Stimulated activated naive CD8-positive, alpha-beta T cell treated with anti-CD3 and anti-CD28 coated beads, Interleukin-15, Interleukin-2, amounts not matched to agents 100 ng/mL and 50 ng/mL, for 24 hours (primary cell): ENCODE data around the gene GKAP1.
"Not testable (repeated sequence)": the region's sequence is repeated elsewhere in the genome, so short reads cannot be mapped to it uniquely, and the experiment has no call there.

ENCODE experiments used
- H3K27ac Mint-ChIP-seq: one replicate; pipeline ENCODE4 v1.8.0; 2021; ENCODE audit warnings: mild to moderate bottlenecking, mixed read lengths
- H3K27me3 Mint-ChIP-seq: one replicate; pipeline ENCODE4 v1.8.0; 2021; ENCODE audit warnings: mixed read lengths
- H3K36me3 Mint-ChIP-seq: one replicate; pipeline ENCODE4 v1.8.0; 2021; ENCODE audit warnings: low read depth, mixed read lengths
- H3K4me1 Mint-ChIP-seq: one replicate; pipeline ENCODE4 v1.8.0; 2021; ENCODE audit warnings: low read depth, mixed read lengths
- H3K4me3 Mint-ChIP-seq: one replicate; pipeline ENCODE4 v1.8.0; 2021; ENCODE audit warnings: mild to moderate bottlenecking, mixed read lengths
- H3K9me3 Mint-ChIP-seq: one replicate; pipeline ENCODE4 v1.8.0; 2021; ENCODE audit warnings: mixed read lengths

The GKAP1 gene

GRCh38 chr9:83772860-83773259 is 44.7 kb downstream of the GKAP1 start:
- Mint-ChIP-seq H3K27me3 (no peaks in the 10 kb centered on the region), H3K4me1 (no peaks in the 10 kb centered on the region), H3K36me3 (peaks cover 10% of the 10 kb centered on the region), H3K9me3 (no peaks in the 10 kb centered on the region), H3K27ac (no peak overlapping the region), H3K4me3 (no peak overlapping the region)

DNA sequence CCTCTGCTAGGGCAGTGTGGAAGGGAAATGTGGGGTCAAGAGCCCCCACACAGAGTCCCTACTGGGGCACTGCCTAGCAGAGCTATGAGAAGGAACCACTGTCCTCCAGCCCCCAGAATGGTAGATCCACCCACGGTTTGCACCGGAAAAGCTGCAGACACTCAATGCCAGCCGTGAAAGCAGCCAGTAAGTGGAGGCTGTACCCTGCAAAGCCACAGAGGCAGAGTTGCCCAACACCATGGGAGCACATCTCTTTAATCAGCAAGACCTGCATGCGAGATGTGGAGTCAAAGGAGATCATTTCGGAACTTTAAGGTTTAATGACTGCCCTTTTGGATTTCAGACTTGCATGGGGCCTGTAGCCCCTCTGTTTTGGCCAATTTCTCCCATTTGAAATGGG is 52.2 kb downstream of the GKAP1 start:
- H3K4me1 Mint-ChIP-seq, result no peaks in the 10 kb centered on the region
- H3K27me3 Mint-ChIP-seq, result no peaks in the 10 kb centered on the region
- peaks cover 29% of the 10 kb centered on the region for H3K36me3 Mint-ChIP-seq
- no peak overlapping the region for H3K27ac Mint-ChIP-seq
- no peaks in the 10 kb centered on the region for H3K9me3 Mint-ChIP-seq
- no peak overlapping the region for H3K4me3 Mint-ChIP-seq

GRCh38 chr9:83754383-83754977 is 63.1 kb downstream of the GKAP1 start:
- Mint-ChIP-seq H3K4me1 (peaks cover 3% of the 10 kb centered on the region), H3K4me3 (no peak overlapping the region), H3K27ac (no peak overlapping the region), H3K9me3 (no peaks in the 10 kb centered on the region), H3K27me3 (no peaks in the 10 kb centered on the region), H3K36me3 (peaks cover 9% of the 10 kb centered on the region)

DNA sequence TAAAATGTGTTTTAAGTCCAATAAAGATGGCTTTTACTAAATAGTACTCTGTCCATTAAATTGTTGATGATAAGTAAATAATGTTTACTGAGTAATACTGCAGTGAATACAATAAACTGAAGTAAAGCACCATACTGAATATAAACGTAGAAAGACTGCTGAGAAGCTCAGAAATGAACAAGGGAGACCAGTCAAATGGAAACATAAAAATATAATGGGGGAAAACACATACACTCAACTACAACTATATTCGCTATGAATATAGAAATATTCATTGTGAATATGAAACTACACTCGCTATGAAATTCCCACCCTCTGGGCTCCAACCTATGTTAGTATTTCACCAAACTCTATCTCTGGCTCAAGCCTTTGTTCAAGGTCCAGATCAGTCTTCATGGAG is 67.9 kb downstream of the GKAP1 start:
- Mint-ChIP-seq H3K27me3 (no peaks in the 10 kb centered on the region), H3K36me3 (peaks cover 5% of the 10 kb centered on the region), H3K9me3 (no peaks in the 10 kb centered on the region), H3K4me1 (peaks cover 10% of the 10 kb centered on the region), H3K27ac (no peak overlapping the region), H3K4me3 (no peak overlapping the region)

DNA sequence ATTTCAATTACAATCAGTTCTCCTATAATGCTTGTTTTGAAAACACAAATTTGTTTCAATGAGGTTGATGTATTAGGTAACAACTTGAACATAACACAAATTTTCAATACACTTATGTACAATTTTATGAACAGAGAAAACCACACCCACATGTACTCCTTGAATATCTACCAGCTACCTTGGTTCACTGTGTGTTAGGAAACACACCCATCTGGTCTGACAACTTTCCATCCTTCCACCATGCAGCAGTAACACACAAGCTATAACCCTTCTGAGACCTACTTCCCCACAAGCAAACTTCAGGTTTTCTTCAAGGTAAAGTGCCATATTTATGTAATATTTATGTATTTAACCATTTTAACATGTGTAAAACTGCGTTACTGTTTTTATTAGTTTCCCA is 73.4 kb downstream of the GKAP1 start:
- Mint-ChIP-seq H3K36me3 (peaks cover 6% of the 10 kb centered on the region), H3K4me3 (no peak overlapping the region), H3K27ac (no peak overlapping the region), H3K4me1 (peaks cover 7% of the 10 kb centered on the region), H3K9me3 (no peaks in the 10 kb centered on the region), H3K27me3 (no peaks in the 10 kb centered on the region)

DNA sequence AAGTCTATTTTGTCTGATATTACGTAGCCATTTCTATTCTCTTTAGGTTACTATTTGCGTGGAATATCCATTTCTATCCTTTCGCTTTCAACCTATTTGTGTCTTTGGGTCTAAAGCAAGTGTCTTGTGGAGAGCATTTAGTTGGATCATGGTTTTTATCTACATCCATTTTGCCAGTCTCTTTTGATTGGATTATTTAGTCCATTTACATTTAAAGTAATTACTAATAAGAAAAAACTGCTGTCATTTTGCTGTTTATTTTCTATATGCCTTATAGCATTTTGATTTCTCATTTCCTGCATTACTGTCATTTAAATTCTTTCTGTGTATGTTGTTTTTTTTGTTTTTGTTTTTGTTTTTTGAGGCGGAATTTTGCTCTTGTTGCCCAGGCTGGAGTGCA is 83.8 kb downstream of the GKAP1 start:
- no peak overlapping the region for H3K27ac Mint-ChIP-seq
- peaks cover 9% of the 10 kb centered on the region for H3K4me1 Mint-ChIP-seq
- H3K27me3 Mint-ChIP-seq, result no peaks in the 10 kb centered on the region
- H3K36me3 Mint-ChIP-seq, result peaks cover 19% of the 10 kb centered on the region
- no peaks in the 10 kb centered on the region for H3K9me3 Mint-ChIP-seq
- H3K4me3 Mint-ChIP-seq, result no peak overlapping the region

DNA sequence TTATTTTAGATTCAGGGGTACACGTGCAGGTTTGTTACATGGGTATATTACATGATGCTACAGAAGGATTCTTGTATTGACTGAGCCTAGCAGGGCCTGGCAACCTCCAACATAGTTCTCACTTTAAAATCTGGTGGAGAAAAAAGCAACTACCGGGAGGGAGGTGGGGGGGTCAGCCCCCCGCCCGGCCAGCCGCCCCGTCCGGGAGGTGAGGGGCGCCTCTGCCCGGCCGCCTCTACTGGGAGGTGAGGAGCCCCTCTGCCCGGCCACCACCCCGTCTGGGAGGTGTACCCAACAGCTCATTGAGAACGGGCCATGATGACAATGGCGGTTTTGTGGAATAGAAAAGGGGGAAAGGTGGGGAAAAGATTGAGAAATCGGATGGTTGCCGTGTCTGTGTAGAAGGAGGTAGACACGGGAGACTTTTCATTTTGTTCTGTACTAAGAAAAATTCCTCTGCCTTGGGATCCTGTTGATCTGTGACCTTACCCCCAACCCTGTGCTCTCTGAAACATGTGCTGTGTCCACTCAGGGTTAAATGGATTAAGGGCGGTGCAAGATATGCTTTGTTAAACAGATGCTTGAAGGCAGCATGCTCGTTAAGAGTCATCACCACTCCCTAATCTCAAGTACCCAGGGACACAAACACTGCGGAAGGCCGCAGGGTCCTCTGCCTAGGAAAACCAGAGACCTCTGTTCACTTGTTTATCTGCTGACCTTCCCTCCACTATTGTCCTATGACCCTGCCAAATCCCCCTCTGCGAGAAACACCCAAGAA is 88.8 kb downstream of the GKAP1 start:
- not testable (repeated sequence) for H3K4me1 Mint-ChIP-seq, H3K27ac Mint-ChIP-seq, H3K4me3 Mint-ChIP-seq, H3K9me3 Mint-ChIP-seq, H3K27me3 Mint-ChIP-seq, H3K36me3 Mint-ChIP-seq

DNA sequence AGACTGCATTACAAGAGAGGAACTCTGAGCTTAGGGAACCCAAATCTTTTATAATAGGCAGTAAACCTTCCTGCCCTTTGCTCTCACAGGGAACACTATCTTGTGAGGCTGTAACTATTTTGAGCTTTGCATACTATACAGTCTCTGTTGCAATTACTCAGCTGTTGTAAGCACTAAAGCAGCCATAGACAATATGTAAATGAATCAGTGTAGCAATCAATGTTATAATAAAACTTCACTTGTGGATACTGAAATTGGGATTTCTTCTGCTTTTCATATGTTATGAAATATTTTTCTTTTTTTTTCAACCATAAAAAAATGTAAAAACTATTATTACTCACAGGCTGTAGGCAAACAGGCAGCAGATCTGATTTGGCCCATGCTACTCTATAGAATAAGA is 93.1 kb downstream of the GKAP1 start:
- H3K9me3 Mint-ChIP-seq, result no peaks in the 10 kb centered on the region
- no peaks in the 10 kb centered on the region for H3K36me3 Mint-ChIP-seq
- no peaks in the 10 kb centered on the region for H3K27me3 Mint-ChIP-seq
- H3K4me1 Mint-ChIP-seq, result no peaks in the 10 kb centered on the region
- no peak overlapping the region for H3K4me3 Mint-ChIP-seq
- H3K27ac Mint-ChIP-seq, result no peak overlapping the region

DNA sequence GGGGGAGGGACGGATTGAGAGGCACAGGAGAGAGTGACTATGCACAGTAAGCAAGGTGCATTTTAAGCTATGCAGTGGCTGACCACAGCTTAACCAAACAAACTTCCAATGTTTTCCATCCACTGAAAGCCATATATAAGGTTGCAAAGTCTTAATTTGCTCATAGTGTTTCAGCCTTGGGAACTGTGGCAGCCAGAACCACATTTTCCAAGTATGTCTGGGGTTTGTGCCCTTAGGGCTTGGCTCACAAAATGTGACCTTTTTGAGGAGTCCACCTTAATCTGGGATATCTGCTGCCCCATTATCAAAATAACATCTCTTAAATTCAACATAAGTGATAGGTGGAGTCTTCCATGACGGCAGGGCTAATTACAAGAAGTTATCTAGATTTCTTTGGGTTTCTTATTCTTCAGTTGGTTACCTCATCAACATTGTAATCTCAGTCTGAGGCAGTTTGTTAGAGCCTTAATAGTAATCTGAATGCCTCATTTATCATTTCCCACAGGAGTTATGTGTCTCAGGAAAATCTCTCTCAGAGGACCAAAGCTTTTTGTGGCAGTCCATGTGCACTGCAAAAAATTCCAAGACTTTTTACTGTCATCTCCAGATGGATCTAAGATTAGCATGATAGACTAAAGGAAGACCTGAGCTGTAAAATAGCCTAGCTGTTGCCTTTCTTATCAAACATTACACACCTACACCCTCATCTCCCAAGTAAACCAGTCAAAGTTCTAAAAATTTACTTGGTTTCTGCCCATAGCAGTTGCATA is 94.7 kb downstream of the GKAP1 start:
- H3K36me3 Mint-ChIP-seq, result no peaks in the 10 kb centered on the region
- no peaks in the 10 kb centered on the region for H3K4me1 Mint-ChIP-seq
- H3K4me3 Mint-ChIP-seq, result no peak overlapping the region
- no peak overlapping the region for H3K27ac Mint-ChIP-seq
- H3K9me3 Mint-ChIP-seq, result no peaks in the 10 kb centered on the region
- no peaks in the 10 kb centered on the region for H3K27me3 Mint-ChIP-seq

DNA sequence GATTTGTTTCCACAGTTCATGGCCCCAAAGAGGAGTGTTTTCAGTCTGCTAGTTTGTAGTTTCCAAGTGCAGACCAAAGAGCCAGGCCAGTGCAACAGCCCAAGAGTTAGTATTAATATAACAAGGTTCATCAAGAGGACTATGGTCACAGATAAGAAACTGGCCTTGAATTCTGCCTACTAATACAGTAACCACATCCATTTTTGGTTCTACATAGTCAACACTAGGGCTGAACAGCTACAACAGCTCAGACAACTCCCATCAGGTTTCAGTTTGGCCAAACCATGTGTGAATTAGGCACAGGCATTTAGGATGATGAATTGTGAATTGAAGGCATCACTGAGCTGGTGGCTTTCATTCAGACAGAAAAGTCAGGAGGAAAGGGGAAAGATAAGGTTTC is 96.1 kb downstream of the GKAP1 start:
- no peaks in the 10 kb centered on the region for H3K4me1 Mint-ChIP-seq
- no peak overlapping the region for H3K4me3 Mint-ChIP-seq
- no peaks in the 10 kb centered on the region for H3K36me3 Mint-ChIP-seq
- no peaks in the 10 kb centered on the region for H3K27me3 Mint-ChIP-seq
- H3K9me3 Mint-ChIP-seq, result no peaks in the 10 kb centered on the region
- H3K27ac Mint-ChIP-seq, result no peak overlapping the region

GRCh38 chr9:83715794-83716193 is 101.8 kb downstream of the GKAP1 start:
- H3K9me3 Mint-ChIP-seq, result no peaks in the 10 kb centered on the region
- no peaks in the 10 kb centered on the region for H3K27me3 Mint-ChIP-seq
- no peak overlapping the region for H3K27ac Mint-ChIP-seq
- no peaks in the 10 kb centered on the region for H3K36me3 Mint-ChIP-seq
- H3K4me3 Mint-ChIP-seq, result no peak overlapping the region
- no peaks in the 10 kb centered on the region for H3K4me1 Mint-ChIP-seq

DNA sequence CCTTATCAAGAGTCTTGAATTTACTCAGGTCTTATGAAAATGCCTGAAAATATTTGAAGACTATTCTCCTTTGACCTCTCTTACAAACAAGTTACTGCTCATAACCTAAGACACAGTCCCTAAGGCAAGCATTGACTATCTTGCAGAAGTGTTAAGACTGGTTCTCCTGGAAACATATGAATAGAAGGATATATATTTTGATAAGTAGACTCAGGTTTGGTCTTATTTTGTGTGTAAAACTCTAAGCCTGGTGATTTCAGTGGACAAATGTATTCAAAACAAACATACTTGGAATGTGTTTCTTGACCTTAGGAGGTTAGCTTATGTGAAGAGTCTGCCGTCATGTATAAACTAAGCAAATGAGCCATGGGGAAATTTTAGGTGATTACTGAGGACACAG is 102.3 kb downstream of the GKAP1 start:
- no peaks in the 10 kb centered on the region for H3K36me3 Mint-ChIP-seq
- H3K9me3 Mint-ChIP-seq, result no peaks in the 10 kb centered on the region
- H3K27ac Mint-ChIP-seq, result no peak overlapping the region
- no peaks in the 10 kb centered on the region for H3K27me3 Mint-ChIP-seq
- no peaks in the 10 kb centered on the region for H3K4me1 Mint-ChIP-seq
- no peak overlapping the region for H3K4me3 Mint-ChIP-seq

GRCh38 chr9:83714329-83714728 is 103.2 kb downstream of the GKAP1 start:
- H3K4me1 Mint-ChIP-seq, result peaks cover 2% of the 10 kb centered on the region
- H3K27me3 Mint-ChIP-seq, result no peaks in the 10 kb centered on the region
- H3K27ac Mint-ChIP-seq, result no peak overlapping the region
- no peaks in the 10 kb centered on the region for H3K9me3 Mint-ChIP-seq
- no peak overlapping the region for H3K4me3 Mint-ChIP-seq
- H3K36me3 Mint-ChIP-seq, result no peaks in the 10 kb centered on the region

GRCh38 chr9:83708515-83709158 is 108.9 kb downstream of the GKAP1 start:
- Mint-ChIP-seq H3K4me1 (peaks cover 44% of the 10 kb centered on the region), H3K9me3 (no peaks in the 10 kb centered on the region), H3K27ac (peak overlapping the region; percentile 98), H3K36me3 (peaks cover 23% of the 10 kb centered on the region), H3K27me3 (no peaks in the 10 kb centered on the region), H3K4me3 (peak overlapping the region; percentile 92)
